Fibroblast of lung (primary cell): Measurements from ENCODE around the gene HIP1. TPM values are rescaled to one million over a fixed set of nuclear protein-coding genes. Genes with fewer than 3 reads are reported as not detected.

Experiments
- DNase-seq, 2 donors: peaks; one replicate each; pipeline versions ENCODE4 v3.0.0 to v3.0.0-alpha.2; 2010; ENCODE audit warnings: low read depth in 2 of 2
- H2AFZ ChIP-seq: 2 replicates; pipeline ENCODE4 v1.5.1; 2012; ENCODE audit warnings: low read length, control low read depth, inconsistent platforms
- H3K27ac ChIP-seq: 2 replicates; pipeline ENCODE4 v1.5.1; 2011; ENCODE audit warnings: low read length, control low read depth; ENCODE audit not compliant: insufficient read depth
- H3K27me3 ChIP-seq: 2 replicates; pipeline ENCODE4 v1.5.1; 2011; ENCODE audit warnings: mild to moderate bottlenecking, low read length; ENCODE audit not compliant: control insufficient read depth, insufficient read depth
- H3K36me3 ChIP-seq: 2 replicates; pipeline ENCODE4 v1.5.1; 2011; ENCODE audit warnings: low read length; ENCODE audit not compliant: control insufficient read depth, insufficient read depth
- H3K4me1 ChIP-seq: 2 replicates; pipeline ENCODE4 v1.5.1; 2011; ENCODE audit warnings: low read length; ENCODE audit not compliant: control insufficient read depth, insufficient read depth; ENCODE audit errors: extremely low read depth
- H3K4me2 ChIP-seq: 2 replicates; pipeline ENCODE4 v1.5.1; 2011; ENCODE audit warnings: low read length, control low read depth; ENCODE audit not compliant: insufficient read depth; ENCODE audit errors: extremely low read depth
- H3K4me3 ChIP-seq, 4 experiments: fragments of 200-600 bp in 1 of 4; sonication (generic) in 1 of 4; replicated peaks in 1 of 4; 2 replicates each; pipeline ENCODE4 v1.5.1; 2011 to 2016; ENCODE audit warnings: low read length in 4 of 4, low read depth in 3 of 4, mild to moderate bottlenecking in 3 of 4, control low read depth in 2 of 4, inconsistent platforms in 1 of 4, mixed read lengths in 1 of 4; ENCODE audit not compliant: insufficient read depth in 1 of 4; ENCODE audit errors: control extremely low read depth in 1 of 4
- H3K79me2 ChIP-seq: 2 replicates; pipeline ENCODE4 v1.5.1; 2012; ENCODE audit warnings: mild to moderate bottlenecking, low read length, inconsistent platforms; ENCODE audit not compliant: control insufficient read depth, insufficient read depth
- H3K9ac ChIP-seq: 2 replicates; pipeline ENCODE4 v1.5.1; 2011; ENCODE audit warnings: mild to moderate bottlenecking, low read length, control low read depth; ENCODE audit not compliant: insufficient read depth
- H3K9me3 ChIP-seq: 2 replicates; pipeline ENCODE4 v1.5.1; 2012; ENCODE audit warnings: low read depth, low read length; ENCODE audit not compliant: control insufficient read depth, insufficient read depth
- H4K20me1 ChIP-seq: 2 replicates; pipeline ENCODE4 v1.5.1; 2011; ENCODE audit warnings: low read length; ENCODE audit not compliant: control insufficient read depth, insufficient read depth; ENCODE audit errors: extremely low read depth
- CTCF ChIP-seq, 2 donors: IDR thresholded peaks in 1 of 2; conservative IDR thresholded peaks in 1 of 2; 1 replicate in 1 of 2; 2 replicates in 1 of 2; pipeline ENCODE4 v1.5.1; 2011 to 2012; ENCODE audit warnings: low read length in 2 of 2, control low read depth in 1 of 2, inconsistent platforms in 1 of 2, low read depth in 1 of 2, mild to moderate bottlenecking in 1 of 2
- EZH2 ChIP-seq: IDR thresholded peaks from 2 replicates; pipeline ENCODE4 v1.5.1; 2012; ENCODE audit warnings: low read length, control low read depth, mild to moderate bottlenecking; ENCODE audit errors: missing control alignments
- polyA plus RNA-seq, 2 donors: library from polyadenylated mRNA; depleted of rRNA in 1 of 2; stranded (reverse) in 1 of 2; unstranded in 1 of 2; fragments of >200 nt; gene quantifications; 2 replicates each; pipeline ENCODE4 v1.2.1, GENCODE V29; 2011 to 2012; ENCODE audit warnings: missing spikeins in 1 of 2
- total RNA-seq: library from RNA; depleted of rRNA; stranded (reverse); fragments of >200 nt; gene quantifications from 2 replicates; pipeline ENCODE4 v1.2.1, GENCODE V29; 2014

HIP1 gene
- total and polyA plus RNA-seq, 2 donors (not counting 1 experiment from before 2014, with no cell fraction given): 27.2 to 31.3 TPM

- no peak for DNase-seq
- no peak overlapping the region for H3K9ac ChIP-seq
- no peaks in the 10 kb centered on the region for H3K9me3 ChIP-seq
- no peak overlapping the region for H2AFZ ChIP-seq
- H3K4me1 ChIP-seq: peaks cover 5% of the 10 kb centered on the region
- no peak overlapping the region for H3K4me2 ChIP-seq
- H3K79me2 ChIP-seq: no peaks in the 10 kb centered on the region
- no peak overlapping the region for H3K27ac ChIP-seq
- H3K4me3 ChIP-seq: no peak overlapping the region
- TF ChIP-seq CTCF (conservative IDR thresholded peaks at IDR 0.05 in 1 of 2, IDR thresholded peaks at IDR 0.05 in 1 of 2; ENCODE audit: low read depth in 1 of 2, low read length in 2 of 2) (no peak), EZH2 (no peak)
- no peaks in the 10 kb centered on the region for H4K20me1 ChIP-seq
- H3K27me3 ChIP-seq: no peaks in the 10 kb centered on the region
- peaks cover 8% of the 10 kb centered on the region for H3K36me3 ChIP-seq
Measured at GRCh38 chr7:75536940-75537538, 201.7 kb downstream of the HIP1 start.

- H3K36me3 ChIP-seq: peaks cover 6% of the 10 kb centered on the region
- H3K27me3 ChIP-seq: no peaks in the 10 kb centered on the region
- no peaks in the 10 kb centered on the region for H3K9me3 ChIP-seq
- H3K4me3 ChIP-seq: no peak overlapping the region
- no peak overlapping the region for H3K4me2 ChIP-seq
- no peak for DNase-seq
- H3K4me1 ChIP-seq: peaks cover 5% of the 10 kb centered on the region
- no peak overlapping the region for H3K27ac ChIP-seq
- no peaks in the 10 kb centered on the region for H4K20me1 ChIP-seq
- H3K79me2 ChIP-seq: no peaks in the 10 kb centered on the region
- no peak overlapping the region for H3K9ac ChIP-seq
- no peak overlapping the region for H2AFZ ChIP-seq
- TF ChIP-seq CTCF (conservative IDR thresholded peaks at IDR 0.05 in 1 of 2, IDR thresholded peaks at IDR 0.05 in 1 of 2; ENCODE audit: low read depth in 1 of 2, low read length in 2 of 2) (no peak), EZH2 (no peak)
Measured at GRCh38 chr7:75536491-75536890, 202.2 kb downstream of the HIP1 start.

- H3K27me3 ChIP-seq: no peaks in the 10 kb centered on the region
- no peak for TF ChIP-seq EZH2
- TF ChIP-seq CTCF (conservative IDR thresholded peaks at IDR 0.05 in 1 of 2, IDR thresholded peaks at IDR 0.05 in 1 of 2; ENCODE audit: low read depth in 1 of 2, low read length in 2 of 2): no peak
- no peak overlapping the region for H3K4me3 ChIP-seq
- no peak overlapping the region for H3K27ac ChIP-seq
- H3K79me2 ChIP-seq: no peaks in the 10 kb centered on the region
- peak overlapping the region; percentile 0 for H3K4me2 ChIP-seq
- no peak overlapping the region for H3K9ac ChIP-seq
- peak; percentile 77 to 87 for DNase-seq
- H2AFZ ChIP-seq: no peak overlapping the region
- H4K20me1 ChIP-seq: no peaks in the 10 kb centered on the region
- peaks cover 5% of the 10 kb centered on the region for H3K4me1 ChIP-seq
- peaks cover 6% of the 10 kb centered on the region for H3K36me3 ChIP-seq
- no peaks in the 10 kb centered on the region for H3K9me3 ChIP-seq
Measured at GRCh38 chr7:75534727-75535307, 203.9 kb downstream of the HIP1 start.
